ENCODE measurements around the gene MCHR2.

The MCHR2 gene

DNA sequence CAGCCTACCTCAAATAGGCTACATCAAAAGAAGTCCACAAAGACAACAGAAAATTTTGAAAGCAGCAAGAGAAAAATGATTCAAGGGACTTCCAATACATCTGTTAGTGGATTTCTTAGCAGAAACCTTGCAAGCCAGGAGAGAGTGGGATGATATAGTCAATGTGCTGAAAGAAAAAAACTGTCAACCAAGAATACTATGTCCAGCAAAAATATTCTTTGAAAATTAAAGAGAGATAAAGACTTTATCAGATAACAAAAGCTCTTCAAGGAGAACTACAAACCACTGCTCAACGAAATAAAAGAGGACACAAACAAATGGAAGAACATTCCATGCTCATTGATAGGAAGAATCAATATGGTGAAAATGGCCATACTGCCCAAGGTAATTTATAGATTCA is 34.0 kb downstream of the MCHR2 start:
- no peak for DNase-seq (ENCODE audit: low read depth)
- no peak overlapping the region for H3K4me3 ChIP-seq (ENCODE audit: low read length)
- TF ChIP-seq, protein P1, sequence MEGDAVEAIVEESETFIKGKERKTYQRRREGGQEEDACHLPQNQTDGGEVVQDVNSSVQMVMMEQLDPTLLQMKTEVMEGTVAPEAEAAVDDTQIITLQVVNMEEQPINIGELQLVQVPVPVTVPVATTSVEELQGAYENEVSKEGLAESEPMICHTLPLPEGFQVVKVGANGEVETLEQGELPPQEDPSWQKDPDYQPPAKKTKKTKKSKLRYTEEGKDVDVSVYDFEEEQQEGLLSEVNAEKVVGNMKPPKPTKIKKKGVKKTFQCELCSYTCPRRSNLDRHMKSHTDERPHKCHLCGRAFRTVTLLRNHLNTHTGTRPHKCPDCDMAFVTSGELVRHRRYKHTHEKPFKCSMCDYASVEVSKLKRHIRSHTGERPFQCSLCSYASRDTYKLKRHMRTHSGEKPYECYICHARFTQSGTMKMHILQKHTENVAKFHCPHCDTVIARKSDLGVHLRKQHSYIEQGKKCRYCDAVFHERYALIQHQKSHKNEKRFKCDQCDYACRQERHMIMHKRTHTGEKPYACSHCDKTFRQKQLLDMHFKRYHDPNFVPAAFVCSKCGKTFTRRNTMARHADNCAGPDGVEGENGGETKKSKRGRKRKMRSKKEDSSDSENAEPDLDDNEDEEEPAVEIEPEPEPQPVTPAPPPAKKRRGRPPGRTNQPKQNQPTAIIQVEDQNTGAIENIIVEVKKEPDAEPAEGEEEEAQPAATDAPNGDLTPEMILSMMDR (conservative IDR thresholded peaks at IDR 0.05; ENCODE audit: low read depth, low read length) = no peak

DNA sequence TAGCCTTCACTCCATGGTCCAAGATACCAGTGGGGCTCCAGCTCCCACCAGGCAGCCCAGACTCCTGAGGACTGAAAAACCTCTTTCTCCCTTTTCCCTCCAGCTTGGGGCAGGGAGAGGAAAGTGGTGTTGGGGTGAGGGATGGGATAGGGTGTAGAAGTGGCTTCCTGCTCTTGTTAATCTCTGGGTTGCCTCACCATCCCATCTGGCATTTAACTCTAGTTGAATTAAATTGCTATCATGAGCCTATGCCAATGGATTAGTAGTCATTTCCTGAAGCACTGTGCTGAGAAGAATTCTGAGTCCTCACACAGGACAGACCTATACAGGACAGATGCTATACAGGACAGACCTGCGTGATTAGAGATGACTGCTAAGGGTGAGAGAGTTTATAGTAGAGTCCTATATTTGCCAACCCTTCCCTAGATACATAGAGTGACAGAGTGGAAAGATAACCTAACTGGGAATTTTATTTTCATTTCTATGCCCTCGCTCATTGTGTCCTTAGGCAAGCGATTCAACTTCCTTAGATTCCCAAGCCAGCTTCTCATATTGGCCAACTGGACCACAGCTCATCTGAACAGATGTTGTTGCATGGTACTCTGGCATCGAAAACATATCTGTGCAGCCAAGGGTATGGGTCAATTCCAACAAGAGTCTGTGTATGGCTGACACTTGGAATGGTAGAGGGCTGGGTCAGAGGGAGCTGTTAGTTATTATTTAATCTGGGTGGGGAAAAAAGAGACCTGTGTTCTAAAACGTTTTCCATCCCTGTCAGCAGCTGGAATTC is 42.8 kb downstream of the MCHR2 start:
- no peak overlapping the region for H3K4me3 ChIP-seq (ENCODE audit: low read length)
- TF ChIP-seq, protein P1 (conservative IDR thresholded peaks at IDR 0.05; ENCODE audit: low read depth, low read length) = no peak
- DNase-seq (ENCODE audit: low read depth) = no peak

DNA sequence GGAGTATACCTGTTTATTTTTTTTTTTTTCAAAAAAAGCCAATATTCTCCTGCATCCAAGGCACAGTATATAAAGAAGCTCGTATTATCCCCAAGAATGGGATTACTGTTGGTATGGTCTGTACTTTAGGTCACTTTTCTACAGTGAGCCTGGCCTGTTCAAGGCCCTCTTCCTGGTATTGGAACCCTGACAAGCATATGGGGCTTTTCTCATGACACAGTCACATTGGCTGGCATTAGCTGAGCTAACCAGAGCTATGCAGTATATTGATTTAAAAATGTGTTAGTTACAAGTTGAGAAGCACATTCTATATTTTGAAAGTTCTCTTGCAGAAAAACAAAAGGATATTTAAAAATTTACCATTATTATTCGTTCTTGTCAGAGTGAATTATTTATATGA is 48.0 kb downstream of the MCHR2 start:
- TF ChIP-seq, protein P1 (conservative IDR thresholded peaks at IDR 0.05; ENCODE audit: low read depth, low read length) = no peak
- H3K4me3 ChIP-seq (ENCODE audit: low read length) = no peak overlapping the region
- no peak for DNase-seq (ENCODE audit: low read depth)

DNA sequence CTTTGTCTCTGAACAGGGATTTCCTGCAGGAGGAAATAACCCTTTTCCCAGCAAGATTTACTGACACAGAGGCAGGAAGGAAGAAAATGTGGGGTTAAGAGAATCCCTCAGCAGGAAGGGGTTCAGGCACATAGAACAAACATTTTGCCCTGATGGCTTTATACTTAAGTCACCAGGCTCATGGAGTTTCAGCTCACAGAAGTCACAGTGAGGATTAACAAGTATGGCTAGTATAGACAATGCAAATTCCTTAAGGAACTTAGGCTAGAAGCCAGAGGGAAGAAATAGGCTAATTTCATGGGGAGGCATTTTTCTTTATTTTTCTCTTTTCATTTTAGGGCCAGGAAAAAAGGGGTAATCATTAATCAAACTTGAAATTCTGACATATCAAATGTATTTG is 50.2 kb downstream of the MCHR2 start:
- TF ChIP-seq, protein P1 (conservative IDR thresholded peaks at IDR 0.05; ENCODE audit: low read depth, low read length) = no peak
- no peak overlapping the region for H3K4me3 ChIP-seq (ENCODE audit: low read length)
- DNase-seq (ENCODE audit: low read depth) = peak; percentile 5

DNA sequence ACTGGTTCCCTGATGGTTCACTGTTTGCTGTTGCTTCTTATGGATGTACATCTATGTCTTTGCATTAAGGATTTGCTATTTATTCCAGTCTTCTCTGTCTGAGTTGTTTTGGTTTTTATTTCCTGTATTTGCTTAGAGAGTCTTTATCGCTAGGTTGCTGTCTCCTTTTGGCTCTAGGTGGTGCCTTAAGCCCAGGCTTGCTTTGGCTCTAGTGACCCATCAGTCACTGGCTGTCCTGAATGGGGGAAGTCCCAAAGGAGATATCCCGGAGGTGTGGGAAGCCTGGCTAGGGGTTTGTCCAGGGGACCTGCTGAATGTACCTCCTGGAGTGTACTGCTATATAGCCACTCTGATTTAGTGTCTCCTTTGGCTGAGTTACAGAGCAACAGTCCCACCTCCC is 53.4 kb downstream of the MCHR2 start:
- TF ChIP-seq, protein P1 (conservative IDR thresholded peaks at IDR 0.05; ENCODE audit: low read depth, low read length) = no peak
- no peak for DNase-seq (ENCODE audit: low read depth)
- no peak overlapping the region for H3K4me3 ChIP-seq (ENCODE audit: low read length)

DNA sequence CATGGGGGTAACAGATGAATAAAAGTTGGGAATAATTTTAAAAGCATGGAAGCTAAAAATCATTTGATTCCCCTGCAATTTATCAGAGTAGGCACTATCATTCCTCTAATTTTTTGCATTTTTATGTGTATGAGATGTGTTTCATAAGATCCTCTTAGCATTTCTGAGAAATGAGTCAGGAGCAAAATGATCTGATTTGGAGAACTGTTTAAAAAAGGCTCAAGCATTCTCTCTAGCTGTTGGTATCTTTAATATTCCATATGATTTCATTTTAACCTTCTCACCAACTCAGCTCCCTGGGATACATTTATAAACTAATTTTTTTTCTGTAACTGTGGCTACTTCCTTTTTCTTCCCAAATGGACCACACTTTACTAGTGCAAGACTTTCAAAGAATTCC is 60.9 kb downstream of the MCHR2 start:
- DNase-seq (ENCODE audit: low read depth) = peak; percentile 63
- no peak overlapping the region for H3K4me3 ChIP-seq (ENCODE audit: low read length)
- TF ChIP-seq, protein P1 (conservative IDR thresholded peaks at IDR 0.05; ENCODE audit: low read depth, low read length) = no peak

DNA sequence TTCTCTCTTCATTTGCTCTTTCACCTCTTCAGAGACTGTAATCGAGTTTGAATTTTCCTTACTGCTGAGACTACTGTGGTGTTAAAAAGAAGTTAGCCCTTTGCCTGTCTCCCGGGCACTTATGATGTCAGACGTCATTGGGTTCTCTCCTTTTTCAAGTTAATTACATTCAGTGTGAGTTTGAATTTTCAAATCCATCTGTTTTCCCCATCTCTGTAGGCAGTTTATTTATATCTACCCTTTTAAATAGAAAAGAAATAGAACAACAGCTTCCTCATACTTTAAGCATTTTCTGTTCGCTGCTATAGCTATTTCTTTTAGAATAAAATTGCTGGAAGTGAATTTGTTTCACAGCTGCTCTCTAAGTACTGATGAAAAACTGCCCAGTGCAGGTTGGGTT is 81.4 kb downstream of the MCHR2 start:
- no peak overlapping the region for H3K4me3 ChIP-seq (ENCODE audit: low read length)
- DNase-seq (ENCODE audit: low read depth) = no peak
- TF ChIP-seq, protein P1 (conservative IDR thresholded peaks at IDR 0.05; ENCODE audit: low read depth, low read length) = no peak

All from retinal pigment epithelial cell (primary cell).